GM12874 (cell line): Measurements from ENCODE around the gene PSEN1.

Source experiments
- CTCF ChIP-seq: IDR thresholded peaks from 2 replicates; pipeline ENCODE4 v1.5.1; 2011; ENCODE audit warnings: low read depth, mild to moderate bottlenecking, control low read depth, low read length, moderate library complexity; ENCODE audit not compliant: insufficient read depth

Gene PSEN1

GRCh38 chr14:73142216-73142615 is 5.9 kb downstream of the PSEN1 start:
- TF ChIP-seq CTCF, result no peak

GRCh38 chr14:73143003-73143402 is 6.7 kb downstream of the PSEN1 start:
- no peak for TF ChIP-seq CTCF

- TF ChIP-seq CTCF, result no peak
Measured at GRCh38 chr14:73143617-73144016, 7.3 kb downstream of the PSEN1 start.

- TF ChIP-seq CTCF, result no peak
Measured at GRCh38 chr14:73145371-73145770, 9.1 kb downstream of the PSEN1 start.

- no peak for TF ChIP-seq CTCF
Measured at GRCh38 chr14:73146111-73146510, 9.8 kb downstream of the PSEN1 start.

GRCh38 chr14:73149753-73150152 is 13.4 kb downstream of the PSEN1 start:
- TF ChIP-seq CTCF, result no peak

- no peak for TF ChIP-seq CTCF
Measured at GRCh38 chr14:73153272-73153671, 17.0 kb downstream of the PSEN1 start.

- TF ChIP-seq CTCF, result no peak
Measured at GRCh38 chr14:73162251-73162650, 25.9 kb downstream of the PSEN1 start.
